Stimulated activated CD8-positive, alpha-beta memory T cell treated with anti-CD3 and anti-CD28 coated beads, Interleukin-2, amount 100 ng/mL, for 48 hours (primary cell): ENCODE data around the gene PHF13.

ENCODE experiments used
- DNase-seq, 2 donors: peaks; one replicate each; pipeline ENCODE4 v3.0.0-alpha.2; 2020; ENCODE audit warnings: low read depth in 2 of 2

The PHF13 gene

GRCh38 chr1:6601923-6602668 is 11.4 kb upstream of the PHF13 start:
- no peak for DNase-seq

- DNase-seq: peak; percentile 85 to 91
Observed at GRCh38 chr1:6602669-6603237, 10.8 kb upstream of the PHF13 start, which contains the start of gene KLHL21. Gene KLHL21, minus strand, starts transcription at chr1:6602869. Its CDS starts 52 bp downstream, at chr1:6602817.

- DNase-seq: peak; percentile 37 to 40
Observed at GRCh38 chr1:6603238-6603914, 10.2 kb upstream of the PHF13 start.

- DNase-seq: no peak
Observed at GRCh38 chr1:6603915-6604558, 9.5 kb upstream of the PHF13 start.

- no peak for DNase-seq
Observed at GRCh38 chr1:6612641-6613360, 730 bp upstream of the PHF13 start.

- peak in 1 of 2 donors; percentile 54 for DNase-seq
Observed at GRCh38 chr1:6614019-6614928, 743 bp downstream of the PHF13 start.

- no peak for DNase-seq
Observed at GRCh38 chr1:6614929-6615785, 1.6 kb downstream of the PHF13 start.

GRCh38 chr1:6619045-6619444 is 5.5 kb downstream of the PHF13 start:
- no peak for DNase-seq

- DNase-seq: no peak
Observed at GRCh38 chr1:6621429-6622391, 8.2 kb downstream of the PHF13 start.

GRCh38 chr1:6622396-6623152 is 9.0 kb downstream of the PHF13 start:
- DNase-seq: no peak

GRCh38 chr1:6623269-6623965 is 9.9 kb downstream of the PHF13 start:
- DNase-seq: no peak

GRCh38 chr1:6624710-6625583 is 11.4 kb downstream of the PHF13 start, which contains the start of gene THAP3:
Gene THAP3, plus strand, starts transcription at chr1:6624868. Its CDS starts 351 bp downstream, at chr1:6625219.
- DNase-seq: peak; percentile 86 to 90

GRCh38 chr1:6625584-6626149 is 12.1 kb downstream of the PHF13 start:
- DNase-seq: no peak

GRCh38 chr1:6627031-6627430 is 13.5 kb downstream of the PHF13 start:
- DNase-seq: no peak

GRCh38 chr1:6627841-6628545 is 14.5 kb downstream of the PHF13 start:
- DNase-seq: no peak
